HFF-Myc (cell line): ENCODE results near the gene ELAVL1.
A peak's percentile ranks its signal among the peaks of the same experiment; 100 is the strongest.
"Not testable (repeated sequence)": the region's sequence is repeated elsewhere in the genome, so short reads cannot be mapped to it uniquely, and the experiment has no call there.

Source experiments
- DNase-seq: peaks from one replicate; pipeline ENCODE4 v3.0.0-alpha.2; 2011; ENCODE audit warnings: low read depth; ENCODE audit errors: extremely low read depth
- H3K4me3 ChIP-seq: replicated peaks from 2 replicates; pipeline ENCODE4 v1.5.1; 2011; ENCODE audit warnings: low read depth, mild to moderate bottlenecking, control low read depth, low read length
- TF ChIP-seq, protein P1 (sequence below): IDR thresholded peaks from 2 replicates; pipeline ENCODE4 v1.5.1; 2012; ENCODE audit warnings: mild to moderate bottlenecking, low read depth, low read length, control low read depth; ENCODE audit errors: missing control alignments

Gene ELAVL1

DNA sequence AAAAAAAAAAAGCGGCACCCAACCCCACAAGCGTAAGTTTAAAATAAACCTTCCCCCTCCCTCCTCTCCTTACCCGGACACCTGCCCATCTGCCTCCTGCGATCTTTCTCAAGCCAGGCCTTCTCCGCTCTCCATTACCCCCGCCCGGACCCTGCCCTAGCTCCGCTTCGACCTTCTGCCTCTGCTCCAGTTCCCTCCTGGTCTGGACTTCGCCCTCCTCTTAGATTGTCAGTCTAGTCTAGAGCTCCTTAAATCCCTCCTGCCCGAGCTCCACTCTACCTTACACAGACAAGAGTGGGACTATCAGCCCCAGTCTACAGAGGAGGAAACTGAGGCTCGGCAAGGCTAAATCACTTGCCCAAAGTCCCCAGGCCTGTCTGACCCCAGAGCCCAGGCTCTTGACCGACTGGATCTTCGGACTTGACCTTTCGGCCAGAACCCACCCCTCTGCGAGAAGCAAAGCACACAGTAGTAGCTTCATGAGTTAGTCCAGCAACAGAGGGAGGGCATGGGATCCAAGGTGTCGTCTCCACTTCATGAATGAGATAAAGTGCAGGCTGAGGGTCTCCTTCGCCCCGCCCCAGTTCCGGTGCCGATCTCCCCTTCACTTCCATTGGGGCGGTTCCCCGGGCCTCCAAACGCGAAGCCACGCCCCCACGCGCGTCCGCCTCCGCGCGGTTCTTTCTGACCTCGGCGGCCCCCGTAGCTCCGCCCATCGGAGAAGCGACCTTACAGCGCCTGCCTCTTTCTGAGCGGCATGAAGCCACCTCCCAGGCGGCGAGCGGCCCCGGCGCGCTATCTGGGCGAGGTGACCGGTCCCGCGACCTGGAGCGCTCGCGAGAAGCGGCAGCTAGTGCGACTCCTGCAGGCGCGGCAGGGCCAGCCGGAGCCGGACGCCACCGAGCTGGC lies 85.6 kb downstream of the ELAVL1 start, which contains the start of gene SNAPC2:
SNAPC2 (plus strand) TSS at position 729 of the 909 bp plus-strand sequence; CDS start at position 758, 29 bp downstream.
- peak within 1 kb of the TSS; percentile 56 for H3K4me3 ChIP-seq
- TF ChIP-seq, protein P1, sequence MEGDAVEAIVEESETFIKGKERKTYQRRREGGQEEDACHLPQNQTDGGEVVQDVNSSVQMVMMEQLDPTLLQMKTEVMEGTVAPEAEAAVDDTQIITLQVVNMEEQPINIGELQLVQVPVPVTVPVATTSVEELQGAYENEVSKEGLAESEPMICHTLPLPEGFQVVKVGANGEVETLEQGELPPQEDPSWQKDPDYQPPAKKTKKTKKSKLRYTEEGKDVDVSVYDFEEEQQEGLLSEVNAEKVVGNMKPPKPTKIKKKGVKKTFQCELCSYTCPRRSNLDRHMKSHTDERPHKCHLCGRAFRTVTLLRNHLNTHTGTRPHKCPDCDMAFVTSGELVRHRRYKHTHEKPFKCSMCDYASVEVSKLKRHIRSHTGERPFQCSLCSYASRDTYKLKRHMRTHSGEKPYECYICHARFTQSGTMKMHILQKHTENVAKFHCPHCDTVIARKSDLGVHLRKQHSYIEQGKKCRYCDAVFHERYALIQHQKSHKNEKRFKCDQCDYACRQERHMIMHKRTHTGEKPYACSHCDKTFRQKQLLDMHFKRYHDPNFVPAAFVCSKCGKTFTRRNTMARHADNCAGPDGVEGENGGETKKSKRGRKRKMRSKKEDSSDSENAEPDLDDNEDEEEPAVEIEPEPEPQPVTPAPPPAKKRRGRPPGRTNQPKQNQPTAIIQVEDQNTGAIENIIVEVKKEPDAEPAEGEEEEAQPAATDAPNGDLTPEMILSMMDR, result no peak

DNA sequence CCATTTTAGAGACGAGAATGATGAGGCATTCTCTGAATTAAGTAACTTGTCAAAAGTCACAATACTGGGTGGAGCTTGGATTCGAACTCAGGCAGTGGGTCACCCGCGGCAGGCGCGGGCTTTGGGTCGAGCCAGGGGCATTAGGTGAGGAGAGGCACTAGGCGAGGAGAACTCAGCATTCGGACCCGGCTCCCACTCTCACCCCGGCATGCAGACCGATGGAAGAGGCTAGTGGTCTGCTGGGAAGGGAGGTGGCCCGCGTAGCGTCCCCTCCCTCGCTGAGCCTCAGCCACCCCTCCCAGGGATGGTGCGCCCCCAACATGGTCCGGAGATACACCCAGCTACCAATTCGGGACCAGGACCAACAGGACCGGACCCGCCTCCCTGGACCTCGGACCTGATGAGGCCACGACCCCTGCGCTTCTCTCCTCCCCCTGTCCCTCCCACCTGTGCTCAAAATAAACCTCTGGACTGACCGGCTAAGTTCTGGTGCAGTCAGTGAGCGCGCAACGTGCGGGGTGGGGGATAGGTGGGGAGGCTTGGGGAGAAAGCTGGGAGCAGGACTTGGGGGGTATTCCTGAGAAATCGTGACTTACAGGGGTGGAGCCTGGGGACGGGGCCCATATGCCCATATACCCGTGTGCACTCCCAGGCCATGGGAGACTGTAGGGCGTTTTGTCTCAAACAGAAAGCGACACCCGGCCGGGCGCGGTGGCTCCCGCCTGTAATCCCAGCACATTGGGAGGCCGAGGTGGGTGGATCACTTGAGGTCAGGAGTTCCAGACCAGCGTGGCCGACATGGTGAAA lies 86.6 kb downstream of the ELAVL1 start:
- TF ChIP-seq, protein P1, result no peak
- H3K4me3 ChIP-seq, result no peak overlapping the region
- DNase-seq, result no peak

More for the DNA sequence above, 85.6 kb downstream of the ELAVL1 start, which contains the start of gene SNAPC2:
- DNase-seq, result peak; percentile 72

DNA sequence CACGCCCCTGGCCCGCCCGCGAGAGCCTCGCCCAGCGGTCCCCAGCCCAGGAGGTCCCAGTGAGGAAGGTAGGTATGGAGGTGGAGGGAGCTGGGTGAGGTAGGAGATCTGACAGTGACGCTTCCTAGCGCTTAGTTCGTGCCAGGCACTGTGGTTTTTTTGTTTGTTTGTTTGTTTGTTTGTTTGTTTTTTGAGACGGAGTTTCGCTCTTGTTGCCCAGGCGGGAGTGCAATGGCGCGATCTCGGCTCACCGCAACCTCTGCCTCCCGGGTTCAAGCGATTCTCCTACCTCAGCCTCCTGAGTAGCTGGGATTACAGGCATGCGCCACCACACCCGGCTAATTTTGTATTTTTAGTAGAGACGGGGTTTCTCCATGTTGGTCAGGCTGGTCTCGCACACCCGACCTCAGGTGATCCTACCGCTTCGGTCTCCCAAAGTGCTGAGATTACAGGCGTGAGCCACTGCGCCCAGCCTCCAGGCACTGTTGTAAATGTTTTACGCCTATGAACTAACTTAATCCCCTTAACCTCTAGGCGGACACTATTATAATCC lies 87.3 kb downstream of the ELAVL1 start:
- H3K4me3 ChIP-seq, result 0 out of 2 replicates have a peak overlapping the region, but pooled peaks have one; percentile 13
- DNase-seq, result not testable (repeated sequence)

DNA sequence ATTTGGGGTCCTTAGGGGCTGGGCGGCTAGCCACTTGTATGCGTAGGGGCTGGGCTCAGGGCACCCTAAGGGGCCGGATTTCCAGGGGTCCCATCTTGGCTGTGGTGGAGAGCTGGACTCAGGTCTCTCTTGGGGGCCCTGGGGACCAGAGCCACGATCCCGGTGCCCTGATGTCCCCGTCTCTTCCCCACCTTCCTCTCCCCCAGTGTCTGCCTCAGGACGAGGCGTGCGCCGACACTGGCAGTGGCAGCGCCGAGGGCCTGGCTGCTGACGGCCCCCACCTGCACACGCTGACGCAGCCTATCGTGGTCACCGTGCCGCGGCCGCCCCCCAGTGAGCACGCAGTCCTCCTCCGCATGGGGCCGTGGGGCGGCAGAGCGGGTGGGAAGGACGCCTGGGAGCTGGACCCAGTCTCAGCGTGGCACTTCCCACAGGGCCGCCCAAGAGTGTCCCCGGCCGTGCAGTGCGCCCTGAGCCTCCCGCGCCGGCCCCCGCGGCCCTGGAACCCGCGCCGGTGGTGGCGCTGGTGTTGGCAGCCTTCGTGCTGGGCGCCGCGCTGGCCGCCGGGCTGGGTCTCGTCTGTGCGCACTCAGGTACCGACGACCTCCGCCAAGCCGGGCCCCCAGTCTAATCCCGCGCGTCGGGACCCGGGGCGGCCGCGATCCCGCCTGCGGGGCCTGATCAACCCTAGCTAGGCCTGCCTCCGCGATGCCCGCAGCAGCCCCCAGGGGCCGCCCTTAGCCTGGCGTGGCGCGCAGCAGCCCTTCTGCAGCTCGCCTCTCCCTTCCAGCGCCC lies 88.0 kb downstream of the ELAVL1 start:
- H3K4me3 ChIP-seq, result peak overlapping the region; percentile 13; the same call in 1 of the 2 replicates
- DNase-seq, result no peak
- TF ChIP-seq, protein P1, result peak; percentile 62

DNA sequence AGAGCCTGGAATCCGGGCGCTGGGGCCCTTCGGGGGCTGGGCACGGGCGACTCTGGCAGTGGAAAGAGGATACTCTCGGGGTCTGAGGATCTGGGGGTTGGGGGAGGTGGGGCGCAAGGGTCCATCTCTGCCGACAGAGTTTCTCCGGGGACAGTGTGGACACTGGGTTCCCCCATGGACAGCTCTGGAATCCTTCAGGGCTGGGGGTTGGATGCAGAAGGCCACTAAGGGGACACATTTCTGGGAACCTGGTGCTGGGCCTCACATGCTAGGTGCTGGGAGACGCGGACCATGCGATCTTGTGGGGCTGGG lies 88.5 kb downstream of the ELAVL1 start:
- DNase-seq, result no peak
- TF ChIP-seq, protein P1, result no peak
- H3K4me3 ChIP-seq, result peak overlapping the region; percentile 13; the same call in 1 of the 2 replicates

DNA sequence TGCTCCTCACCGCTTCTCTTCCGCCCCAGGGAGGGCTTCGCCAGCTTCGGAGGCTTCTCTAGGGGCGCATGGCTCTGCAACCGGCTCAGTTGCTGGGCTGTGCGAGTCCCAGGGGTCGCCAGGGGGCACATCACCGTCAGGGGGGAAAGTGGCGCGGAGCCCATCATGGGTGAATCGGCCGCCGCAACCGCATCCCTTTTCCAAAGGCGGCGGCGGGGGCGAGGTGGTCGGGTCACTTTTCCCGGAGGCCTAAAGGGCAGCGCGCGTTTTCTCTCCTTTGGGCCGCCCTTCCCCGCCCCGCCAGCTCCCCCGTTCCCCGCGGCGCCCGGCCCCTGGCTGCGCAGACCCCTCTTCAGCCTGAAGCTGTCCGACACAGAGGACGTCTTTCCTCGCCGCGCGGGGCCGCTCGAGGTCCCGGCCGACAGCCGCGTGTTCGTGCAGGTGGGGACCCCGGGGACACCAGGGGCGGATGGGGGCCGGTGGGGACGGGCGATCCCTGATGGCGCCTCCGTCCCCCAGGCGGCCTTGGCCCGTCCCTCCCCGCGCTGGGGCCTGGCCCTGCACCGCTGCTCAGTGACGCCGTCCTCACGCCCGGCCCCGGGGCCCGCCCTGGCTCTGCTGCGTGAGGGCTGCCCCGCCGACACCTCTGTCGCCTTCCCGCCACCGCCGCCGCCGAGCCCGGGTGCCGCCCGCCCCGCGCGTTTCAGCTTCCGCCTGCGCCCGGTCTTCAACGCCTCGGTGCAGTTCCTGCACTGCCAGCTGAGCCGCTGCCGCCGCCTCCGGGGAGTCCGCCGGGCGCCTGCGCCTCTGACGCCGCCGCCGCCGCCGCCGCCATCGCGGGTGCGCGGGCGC lies 89.1 kb downstream of the ELAVL1 start:
- TF ChIP-seq, protein P1, result no peak
- peak overlapping the region; percentile 24 for H3K4me3 ChIP-seq

More for the DNA sequence above, 89.1 kb downstream of the ELAVL1 start:
- no peak for DNase-seq
